Trophoblast cell (in vitro differentiated cells and primary cell): Measurements from ENCODE around the gene FOXP3.

Experiments
- DNase-seq, 2 donors: peaks; one replicate each; pipeline ENCODE4 v3.0.0-alpha.2; 2016
- H2AFZ ChIP-seq: 2 replicates; pipeline ENCODE4 v1.6.1; 2013; ENCODE audit warnings: low read length, moderate library complexity, mild to moderate bottlenecking; ENCODE audit not compliant: insufficient read depth, poor library complexity
- H2AK5ac ChIP-seq: 2 replicates; pipeline ENCODE4 v1.6.1; 2013; ENCODE audit warnings: mild to moderate bottlenecking, low read length
- H2BK120ac ChIP-seq: 2 replicates; pipeline ENCODE4 v1.6.1; 2013; ENCODE audit warnings: low read length, mild to moderate bottlenecking, moderate library complexity; ENCODE audit not compliant: insufficient read depth, poor library complexity
- H2BK12ac ChIP-seq: 2 replicates; pipeline ENCODE4 v1.6.1; 2013; ENCODE audit warnings: mild to moderate bottlenecking, low read length, moderate library complexity
- H2BK5ac ChIP-seq: 2 replicates; pipeline ENCODE4 v1.6.1; 2013; ENCODE audit warnings: low read length, low read depth, moderate library complexity, mild to moderate bottlenecking; ENCODE audit not compliant: poor library complexity
- H3K14ac ChIP-seq: 2 replicates; pipeline ENCODE4 v1.6.1; 2013; ENCODE audit warnings: mild to moderate bottlenecking, low read length
- H3K18ac ChIP-seq: 2 replicates; pipeline ENCODE4 v1.6.1; 2013; ENCODE audit warnings: mild to moderate bottlenecking, low read length
- H3K23ac ChIP-seq: 2 replicates; pipeline ENCODE4 v1.6.1; 2013; ENCODE audit warnings: low read length
- H3K27ac ChIP-seq: 2 replicates; pipeline ENCODE4 v1.5.1; 2013; ENCODE audit warnings: low read depth, mild to moderate bottlenecking, inconsistent platforms, low read length, moderate library complexity
- H3K27me3 ChIP-seq: 2 replicates; pipeline ENCODE4 v1.6.1; 2013; ENCODE audit warnings: inconsistent platforms, mild to moderate bottlenecking, low read length, moderate library complexity; ENCODE audit not compliant: insufficient read depth
- H3K36me3 ChIP-seq, 2 experiments: 1 replicate in 1 of 2; 2 replicates in 1 of 2; pipeline ENCODE4 v1.6.1; 2013; ENCODE audit warnings: low read length in 2 of 2, mild to moderate bottlenecking in 2 of 2, moderate library complexity in 1 of 2; ENCODE audit not compliant: insufficient read depth in 2 of 2, control insufficient read depth in 1 of 2
- H3K4ac ChIP-seq: 2 replicates; pipeline ENCODE4 v1.6.1; 2013; ENCODE audit warnings: low read depth, mild to moderate bottlenecking, low read length, moderate library complexity
- H3K4me1 ChIP-seq, 2 experiments: 1 replicate in 1 of 2; 2 replicates in 1 of 2; pipeline ENCODE4 v1.6.1; 2013; ENCODE audit warnings: low read length in 2 of 2, mild to moderate bottlenecking in 2 of 2, moderate library complexity in 1 of 2; ENCODE audit not compliant: insufficient read depth in 2 of 2, control insufficient read depth in 1 of 2
- H3K4me2 ChIP-seq: 2 replicates; pipeline ENCODE4 v1.6.1; 2013; ENCODE audit warnings: inconsistent platforms, mild to moderate bottlenecking, low read length, moderate library complexity
- H3K4me3 ChIP-seq: 2 replicates; pipeline ENCODE4 v1.5.1; 2013; ENCODE audit warnings: mild to moderate bottlenecking, low read depth, low read length, inconsistent platforms
- H3K79me1 ChIP-seq: one replicate; pipeline ENCODE4 v1.6.1; 2013; ENCODE audit warnings: low read length
- H3K79me2 ChIP-seq: 2 replicates; pipeline ENCODE4 v1.6.1; 2013; ENCODE audit warnings: low read length, mild to moderate bottlenecking; ENCODE audit not compliant: control insufficient read depth, insufficient read depth, poor library complexity
- H3K9ac ChIP-seq: 2 replicates; pipeline ENCODE4 v1.6.1; 2013; ENCODE audit warnings: mild to moderate bottlenecking, low read length
- H3K9me3 ChIP-seq: 2 replicates; pipeline ENCODE4 v1.6.1; 2013; ENCODE audit warnings: low read depth, mild to moderate bottlenecking, control low read depth, inconsistent platforms, low read length; ENCODE audit not compliant: insufficient read depth
- H4K12ac ChIP-seq: 2 replicates; pipeline ENCODE4 v1.6.1; 2013; ENCODE audit warnings: low read depth, mild to moderate bottlenecking, low read length, moderate library complexity
- H4K8ac ChIP-seq: 2 replicates; pipeline ENCODE4 v1.6.1; 2013; ENCODE audit warnings: low read depth, mild to moderate bottlenecking, low read length, moderate library complexity
- H4K91ac ChIP-seq: one replicate; pipeline ENCODE4 v1.6.1; 2013; ENCODE audit warnings: low read depth, mild to moderate bottlenecking, low read length, moderate library complexity
- WGBS: extraction: QIAGEN DNeasy Blood & Tissue Kit; methylation state at CpG from one replicate; pipeline ENCODE4 v1.1.7; 2013; ENCODE audit warnings: missing lambda C conversion rate; ENCODE audit not compliant: insufficient read length, insufficient coverage; ENCODE audit errors: extremely low coverage; 5-methylcytosine and 5-hydroxymethylcytosine counted together

The FOXP3 gene

GRCh38 chrX:49227726-49228125 is 36.8 kb downstream of the FOXP3 start:
- H3K4me2 ChIP-seq, result no peak overlapping the region
- H3K9ac ChIP-seq, result no peak overlapping the region
- no peak overlapping the region for H3K4ac ChIP-seq
- H3K4me1 ChIP-seq, result peaks cover 5 to 6% of the 10 kb centered on the region in 2 experiments
- no peak overlapping the region for H4K8ac ChIP-seq
- no peak overlapping the region for H2BK5ac ChIP-seq
- H3K18ac ChIP-seq, result no peak overlapping the region
- no peak overlapping the region for H4K91ac ChIP-seq
- H2BK120ac ChIP-seq, result no peak overlapping the region
- no peak overlapping the region for H2AFZ ChIP-seq
- no peaks in the 10 kb centered on the region for H3K79me1 ChIP-seq
- H3K27ac ChIP-seq, result no peak overlapping the region
- H4K12ac ChIP-seq, result no peak overlapping the region
- no peak overlapping the region for H2BK12ac ChIP-seq
- no CpG with 5 or more reads among the region's 2 CpGs for WGBS
- no peaks in the 10 kb centered on the region for H3K9me3 ChIP-seq
- no peak overlapping the region for H2AK5ac ChIP-seq
- H3K23ac ChIP-seq, result no peak overlapping the region
- no peak overlapping the region for H3K4me3 ChIP-seq
- H3K14ac ChIP-seq, result no peak overlapping the region
- H3K36me3 ChIP-seq, result no peaks in the 10 kb centered on the region
- no peaks in the 10 kb centered on the region for H3K27me3 ChIP-seq
- H3K79me2 ChIP-seq, result no peaks in the 10 kb centered on the region
- DNase-seq, result no peak

DNA sequence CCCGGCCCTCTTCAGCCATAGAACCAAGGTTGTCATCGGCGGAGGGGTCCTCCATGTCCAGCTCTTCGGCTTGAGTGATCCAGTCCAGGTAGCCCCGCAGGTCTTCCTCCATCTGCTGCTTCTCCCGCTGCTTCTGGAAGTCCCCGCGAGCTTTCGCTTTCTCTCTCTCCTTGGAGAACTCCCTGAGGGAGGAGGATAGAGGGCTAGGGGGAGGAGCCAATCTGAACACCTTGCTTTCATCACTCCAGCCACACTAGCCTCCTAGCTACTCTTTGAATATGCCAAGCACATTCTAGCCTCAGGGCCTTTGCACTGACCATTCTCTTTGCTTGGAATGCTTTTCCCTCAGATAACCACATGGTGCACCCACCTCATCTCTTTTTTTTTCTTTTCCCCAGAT is 37.6 kb downstream of the FOXP3 start:
- H2BK12ac ChIP-seq, result no peak overlapping the region
- no peaks in the 10 kb centered on the region for H3K79me1 ChIP-seq
- no peak overlapping the region for H2BK120ac ChIP-seq
- no peak overlapping the region for H3K23ac ChIP-seq
- no peak overlapping the region for H4K12ac ChIP-seq
- no peak overlapping the region for H3K18ac ChIP-seq
- H3K27me3 ChIP-seq, result no peaks in the 10 kb centered on the region
- H2AFZ ChIP-seq, result no peak overlapping the region
- peak in 1 of 2 donors; percentile 30 for DNase-seq
- no peak overlapping the region for H2BK5ac ChIP-seq
- whole genome bisulfite sequencing, result no CpG with 5 or more reads among the region's 9 CpGs
- H3K4me3 ChIP-seq, result no peak overlapping the region
- H3K4ac ChIP-seq, result no peak overlapping the region
- H3K79me2 ChIP-seq, result no peaks in the 10 kb centered on the region
- no peak overlapping the region for H3K14ac ChIP-seq
- H3K27ac ChIP-seq, result no peak overlapping the region
- H3K9me3 ChIP-seq, result no peaks in the 10 kb centered on the region
- no peak overlapping the region for H4K91ac ChIP-seq
- H3K4me2 ChIP-seq, result no peak overlapping the region
- H3K36me3 ChIP-seq, result no peaks in the 10 kb centered on the region
- no peak overlapping the region for H2AK5ac ChIP-seq
- H3K4me1 ChIP-seq, result peaks cover 5 to 6% of the 10 kb centered on the region in 2 experiments
- no peak overlapping the region for H4K8ac ChIP-seq
- no peak overlapping the region for H3K9ac ChIP-seq

- Histone ChIP-seq H3K4me2 (no peak overlapping the region), H4K8ac (no peak overlapping the region), H3K4ac (no peak overlapping the region), H2BK12ac (no peak overlapping the region), H4K12ac (no peak overlapping the region), H3K36me3 (no peaks in the 10 kb centered on the region), H3K18ac (no peak overlapping the region), H3K9ac (no peak overlapping the region), H3K79me1 (no peaks in the 10 kb centered on the region), H3K23ac (no peak overlapping the region), H3K79me2 (no peaks in the 10 kb centered on the region), H3K14ac (no peak overlapping the region), H3K4me1 (peaks cover 2 to 3% of the 10 kb centered on the region in 2 experiments), H3K4me3 (no peak overlapping the region), H3K27ac (no peak overlapping the region), H2AK5ac (no peak overlapping the region), H4K91ac (no peak overlapping the region), H3K9me3 (no peaks in the 10 kb centered on the region), H2BK5ac (no peak overlapping the region), H3K27me3 (no peaks in the 10 kb centered on the region), H2AFZ (no peak overlapping the region), H2BK120ac (no peak overlapping the region)
- no CpG with 5 or more reads among the region's 14 CpGs for WGBS
- no peak for DNase-seq
Measured at GRCh38 chrX:49225858-49226257, 38.7 kb downstream of the FOXP3 start.

- H3K4me1 ChIP-seq, result no peaks in the 10 kb centered on the region
- WGBS, result no CpG with 5 or more reads among the region's 2 CpGs
- no peak overlapping the region for H4K12ac ChIP-seq
- H3K4ac ChIP-seq, result no peak overlapping the region
- no peak overlapping the region for H2BK5ac ChIP-seq
- no peak for DNase-seq
- no peaks in the 10 kb centered on the region for H3K36me3 ChIP-seq
- no peak overlapping the region for H3K14ac ChIP-seq
- H4K8ac ChIP-seq, result no peak overlapping the region
- H3K18ac ChIP-seq, result no peak overlapping the region
- no peak overlapping the region for H2AFZ ChIP-seq
- H3K27me3 ChIP-seq, result no peaks in the 10 kb centered on the region
- H2AK5ac ChIP-seq, result no peak overlapping the region
- H3K27ac ChIP-seq, result no peak overlapping the region
- no peak overlapping the region for H2BK120ac ChIP-seq
- no peak overlapping the region for H3K4me2 ChIP-seq
- no peaks in the 10 kb centered on the region for H3K9me3 ChIP-seq
- no peaks in the 10 kb centered on the region for H3K79me1 ChIP-seq
- H3K9ac ChIP-seq, result no peak overlapping the region
- H4K91ac ChIP-seq, result no peak overlapping the region
- H3K4me3 ChIP-seq, result no peak overlapping the region
- no peak overlapping the region for H3K23ac ChIP-seq
- H2BK12ac ChIP-seq, result no peak overlapping the region
- no peaks in the 10 kb centered on the region for H3K79me2 ChIP-seq
Measured at GRCh38 chrX:49221868-49222267, 42.6 kb downstream of the FOXP3 start.
